HG03457 (cell line): Measurements from ENCODE around the gene SLC6A13.
"Not testable (repeated sequence)": the region's sequence is repeated elsewhere in the genome, so short reads cannot be mapped to it uniquely, and the experiment has no call there.

Experiments
- ATAC-seq: cut with Tn5 transposase; IDR thresholded peaks from one replicate; pipeline ENCODE4 v1.9.1; 2021; ENCODE audit warnings: moderate number of reproducible peaks; ENCODE audit not compliant: unreplicated experiment

Gene SLC6A13

DNA sequence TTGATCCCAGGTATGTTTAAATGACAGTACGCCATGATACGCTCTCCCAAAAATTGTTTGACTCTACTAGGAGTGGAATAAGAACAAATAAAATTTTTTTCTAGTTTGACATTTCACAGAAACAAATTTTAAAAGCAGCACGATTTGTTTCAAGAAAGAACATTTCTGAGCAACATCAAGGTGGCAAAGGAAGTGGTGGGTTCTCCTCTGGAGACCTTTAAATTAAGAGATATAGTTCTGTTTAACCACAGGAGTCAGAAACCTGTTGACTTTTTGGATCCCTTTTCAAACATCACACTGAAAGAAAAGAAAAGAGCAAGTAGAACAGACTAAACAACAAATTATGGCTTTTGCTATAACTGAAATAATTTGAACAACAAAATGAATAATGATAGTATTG lies 2.5 kb upstream of the SLC6A13 start:
- ATAC-seq: no peak

- no peak for ATAC-seq
Measured at GRCh38 chr12:264269-264668, 1.6 kb upstream of the SLC6A13 start.

DNA sequence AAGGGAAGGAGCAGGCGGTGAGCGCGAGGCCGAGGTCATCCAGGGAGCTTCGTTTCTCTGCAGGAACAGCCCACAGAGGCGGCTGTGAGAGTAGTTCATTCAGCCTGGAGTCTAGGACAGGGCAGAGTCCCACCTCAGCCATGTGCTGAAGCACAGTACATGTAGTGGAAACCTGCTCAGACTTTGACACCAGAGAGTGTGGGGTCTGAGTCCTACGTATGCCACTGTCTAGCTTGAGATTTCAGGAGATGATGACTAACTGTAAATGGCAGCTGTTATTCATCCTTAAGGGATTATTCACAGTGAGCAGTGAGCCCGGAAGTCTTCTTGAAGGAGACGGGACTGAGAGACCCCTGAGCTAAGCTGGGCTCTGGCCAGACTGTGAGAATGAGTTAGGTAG lies 938 bp upstream of the SLC6A13 start:
- no peak for ATAC-seq

DNA sequence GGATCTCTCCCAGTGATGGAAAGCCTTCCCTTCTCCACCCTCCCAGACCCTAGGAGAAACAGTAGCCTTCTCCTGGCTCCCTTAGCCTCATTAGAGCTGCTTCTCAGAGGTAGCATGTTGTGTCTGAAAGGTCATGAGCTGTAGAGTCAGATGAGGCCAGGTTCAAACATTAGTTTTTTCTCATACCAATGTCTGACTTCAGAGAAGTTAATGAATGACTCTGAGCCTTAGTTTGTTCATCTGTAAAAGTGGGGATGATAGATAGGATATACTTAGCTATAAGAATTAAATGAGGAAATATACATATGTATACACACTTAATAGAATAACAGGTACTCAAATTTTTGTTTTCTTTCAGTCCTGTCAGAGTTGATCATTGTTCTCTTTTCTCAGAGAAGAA lies 523 bp downstream of the SLC6A13 start:
- ATAC-seq: no peak

- ATAC-seq: no peak
Measured at GRCh38 chr12:257521-258321, 4.9 kb downstream of the SLC6A13 start.

DNA sequence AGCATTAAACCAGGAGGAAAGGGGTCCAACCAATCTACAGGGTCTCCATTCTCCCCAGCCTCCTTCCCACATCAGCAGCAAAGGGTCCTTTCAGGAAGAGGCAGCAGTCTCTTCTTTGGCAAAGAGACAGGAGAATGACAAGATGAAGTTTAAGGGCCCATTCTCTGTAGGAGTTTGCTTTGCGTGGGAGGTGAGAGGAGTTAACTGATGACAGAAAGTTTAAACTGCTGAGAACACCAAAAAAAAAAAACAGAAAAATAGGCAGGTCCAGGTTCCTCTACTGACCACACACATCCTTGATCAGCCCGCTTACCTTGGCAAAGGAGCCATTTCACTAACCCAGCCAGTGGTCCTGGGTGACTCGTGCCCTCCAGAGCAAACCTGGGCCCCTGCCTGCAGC lies 5.7 kb downstream of the SLC6A13 start:
- no peak for ATAC-seq

DNA sequence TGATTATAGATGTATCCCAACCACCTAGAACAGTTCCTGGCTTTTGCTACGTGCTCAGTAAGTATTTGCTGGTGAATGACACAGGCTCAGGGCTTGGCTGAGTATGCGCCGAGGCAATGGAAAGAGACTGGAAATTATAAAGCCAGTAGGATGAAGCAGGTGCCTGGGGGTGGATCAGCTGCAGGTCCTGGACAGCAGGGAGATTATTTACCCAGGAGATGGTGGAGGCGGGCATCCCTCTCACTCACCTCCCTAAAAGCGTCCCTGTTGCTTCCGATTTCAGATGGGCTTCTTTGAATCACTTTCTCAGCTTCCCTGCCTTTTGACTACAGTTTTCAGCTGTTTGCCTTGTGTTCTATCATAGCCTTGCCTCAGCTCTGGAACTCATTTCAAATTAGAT lies 6.4 kb downstream of the SLC6A13 start:
- ATAC-seq: no peak

DNA sequence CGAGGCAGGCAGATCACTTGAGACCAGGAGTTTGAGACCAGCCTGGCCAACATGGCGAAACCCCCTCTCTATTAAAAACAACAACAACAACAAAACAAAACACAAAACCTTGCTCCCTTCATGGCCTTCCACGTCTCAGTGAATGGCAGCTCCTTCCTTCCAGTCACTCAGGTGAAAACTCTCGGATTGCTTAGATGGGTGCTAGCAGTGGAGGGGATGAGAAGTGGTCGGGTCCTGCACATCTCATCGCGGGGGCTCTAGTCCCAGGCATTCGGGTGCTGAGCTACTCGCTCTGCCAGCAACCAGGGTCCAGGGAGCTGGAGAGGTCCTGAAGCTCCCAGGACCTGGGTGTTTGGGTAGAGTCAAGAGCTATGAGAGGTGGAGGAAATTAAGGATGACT lies 7.7 kb downstream of the SLC6A13 start:
- ATAC-seq: no peak

- ATAC-seq: no peak
Measured at GRCh38 chr12:254039-254438, 8.6 kb downstream of the SLC6A13 start.

DNA sequence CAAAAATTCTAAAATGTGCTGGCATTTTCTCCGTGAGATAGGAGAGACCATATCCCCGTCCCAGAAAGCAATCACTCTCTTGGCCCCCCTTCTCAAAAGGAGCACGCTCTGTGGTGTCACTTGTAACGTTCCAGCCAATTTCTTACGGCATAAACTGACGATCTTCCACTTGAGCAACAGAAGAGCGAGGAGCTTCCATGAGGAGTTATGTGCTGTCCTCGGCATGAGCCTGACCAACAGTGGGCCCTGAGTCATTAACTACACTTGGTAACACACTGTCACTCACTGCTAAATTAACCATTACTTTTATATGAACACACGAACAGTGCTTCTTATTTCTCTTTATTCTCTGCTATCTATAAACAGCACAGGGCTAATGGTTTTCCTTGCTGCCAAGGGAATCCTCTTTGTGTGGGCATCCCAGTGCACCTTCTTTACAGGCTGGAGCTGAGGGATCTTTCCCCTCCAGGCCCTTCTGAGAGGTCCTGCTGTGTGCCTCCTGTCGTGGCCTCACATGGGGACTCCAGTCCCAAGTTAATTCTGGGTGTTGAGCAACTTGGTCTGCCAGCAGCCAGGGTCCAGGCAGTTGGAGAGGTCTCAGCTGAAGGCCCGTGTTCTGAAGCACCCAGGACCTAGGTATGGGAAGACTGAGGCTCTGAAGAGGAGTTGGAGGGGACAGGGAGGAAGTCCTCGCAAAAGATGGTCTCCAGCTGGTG lies 9.4 kb downstream of the SLC6A13 start:
- ATAC-seq: no peak

GRCh38 chr12:252636-253035 lies 10.0 kb downstream of the SLC6A13 start:
- ATAC-seq: no peak

GRCh38 chr12:247271-247670 lies 15.4 kb downstream of the SLC6A13 start:
- no peak for ATAC-seq

DNA sequence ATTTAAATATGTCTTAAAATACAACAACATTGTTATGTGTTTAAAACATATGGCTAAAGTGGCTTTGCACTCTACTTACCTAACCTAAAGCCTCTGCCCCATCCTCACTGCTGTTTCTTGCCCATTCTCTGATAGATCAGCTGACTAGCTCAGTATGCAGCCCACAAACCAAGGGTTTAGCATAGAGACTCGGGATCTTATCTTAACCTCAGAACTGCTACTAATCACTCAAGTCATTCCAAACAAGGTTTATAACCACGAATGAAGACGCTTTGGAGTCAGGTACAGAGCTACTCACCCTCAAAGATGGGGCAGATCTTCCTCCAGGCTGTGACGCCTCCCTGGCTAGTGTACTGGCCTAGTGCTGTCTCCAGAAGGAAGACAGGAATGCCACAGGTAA lies 19.3 kb downstream of the SLC6A13 start:
- ATAC-seq: no peak

GRCh38 chr12:242496-242895 lies 20.1 kb downstream of the SLC6A13 start:
- ATAC-seq: no peak

- ATAC-seq: no peak
Measured at GRCh38 chr12:241266-241665, 21.4 kb downstream of the SLC6A13 start.

GRCh38 chr12:240566-240965 lies 22.1 kb downstream of the SLC6A13 start:
- ATAC-seq: no peak

DNA sequence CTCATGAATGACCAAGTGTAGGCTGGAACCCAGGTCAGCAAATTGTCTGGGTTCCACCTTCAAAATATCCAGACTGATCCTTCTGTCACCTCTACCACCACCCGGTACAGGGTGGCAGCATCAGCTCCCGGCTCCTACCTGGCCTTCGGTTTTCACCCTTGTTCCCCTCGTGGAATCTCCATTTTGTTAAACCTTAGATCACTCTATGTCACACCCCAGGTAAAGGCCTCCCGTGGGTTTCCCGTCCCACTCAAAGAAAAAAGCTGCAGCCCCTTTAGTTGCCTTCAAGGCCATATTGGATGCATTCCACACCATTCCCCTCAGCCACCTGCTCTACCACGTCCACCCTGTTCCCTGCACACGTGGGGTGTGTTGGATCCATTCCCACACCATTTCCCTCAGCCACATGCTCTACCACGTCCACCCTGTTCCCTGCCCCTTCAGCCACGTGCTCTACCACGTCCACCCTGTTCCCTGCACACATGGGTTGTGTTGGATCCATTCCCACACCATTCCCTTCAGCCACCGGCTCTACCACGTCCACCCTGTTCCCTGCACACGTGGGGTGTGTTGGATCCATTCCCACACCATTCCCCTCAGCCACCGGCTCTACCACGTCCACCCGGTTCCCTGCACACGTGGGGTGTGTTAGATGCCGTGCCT lies 23.8 kb downstream of the SLC6A13 start:
- ATAC-seq: no peak

DNA sequence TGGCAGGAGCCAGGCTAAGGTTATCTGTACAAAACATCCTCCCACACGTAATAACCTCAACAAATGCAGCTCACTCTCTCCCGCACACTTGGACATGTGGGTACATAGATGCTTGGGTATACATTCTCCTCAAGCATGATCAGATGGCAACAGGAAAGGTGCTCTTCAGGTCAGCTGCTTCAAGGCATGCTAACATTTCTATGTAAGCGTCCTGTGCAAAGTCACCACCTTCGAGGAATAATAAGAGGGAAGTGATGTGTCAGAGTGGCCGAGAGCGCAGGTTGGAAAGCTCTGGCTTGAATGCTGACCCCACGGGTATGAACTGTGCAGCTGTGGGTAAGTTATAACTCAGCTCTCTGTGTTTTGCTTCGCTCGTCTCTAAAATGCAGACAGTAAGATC lies 24.5 kb downstream of the SLC6A13 start:
- no peak for ATAC-seq

DNA sequence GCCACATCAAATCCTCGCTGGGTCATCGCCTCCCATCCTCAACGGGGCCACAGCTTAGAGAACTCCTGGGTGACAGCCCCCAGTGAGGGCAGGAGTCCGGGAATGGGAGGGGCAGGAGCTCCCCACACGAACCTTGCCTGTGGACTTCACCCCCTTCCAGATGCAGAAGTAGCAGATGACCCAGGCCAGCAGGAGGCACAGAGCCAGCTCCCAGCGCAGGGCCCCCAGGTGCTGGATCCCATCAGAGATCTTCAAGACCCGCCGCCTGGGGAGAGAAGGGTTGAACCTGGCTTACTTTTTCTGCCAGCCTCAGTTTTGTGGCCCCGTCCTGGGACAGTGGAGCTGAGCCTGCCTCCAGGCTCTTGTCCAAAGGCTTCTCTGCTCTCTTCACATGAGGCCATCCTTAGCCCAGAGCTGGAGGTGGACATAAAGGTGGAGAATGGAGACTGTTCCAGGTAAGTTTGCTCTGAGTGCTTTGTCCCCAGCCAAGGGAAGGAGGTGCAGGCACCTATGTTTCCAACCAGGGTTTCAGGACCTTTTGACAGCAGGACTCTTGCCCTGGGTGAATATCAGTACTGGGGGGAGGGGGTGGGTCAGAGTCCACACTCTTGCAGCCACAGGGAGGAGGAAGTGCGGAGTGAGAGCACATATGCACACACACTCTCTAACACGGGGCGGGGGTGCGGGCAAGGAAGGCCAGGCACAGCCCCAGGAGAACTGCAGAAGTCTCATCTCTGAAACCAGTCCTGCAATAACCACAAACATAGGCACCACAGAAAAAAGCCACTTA lies 25.4 kb downstream of the SLC6A13 start:
- no peak for ATAC-seq

- ATAC-seq: no peak
Measured at GRCh38 chr12:236445-236844, 26.2 kb downstream of the SLC6A13 start.

DNA sequence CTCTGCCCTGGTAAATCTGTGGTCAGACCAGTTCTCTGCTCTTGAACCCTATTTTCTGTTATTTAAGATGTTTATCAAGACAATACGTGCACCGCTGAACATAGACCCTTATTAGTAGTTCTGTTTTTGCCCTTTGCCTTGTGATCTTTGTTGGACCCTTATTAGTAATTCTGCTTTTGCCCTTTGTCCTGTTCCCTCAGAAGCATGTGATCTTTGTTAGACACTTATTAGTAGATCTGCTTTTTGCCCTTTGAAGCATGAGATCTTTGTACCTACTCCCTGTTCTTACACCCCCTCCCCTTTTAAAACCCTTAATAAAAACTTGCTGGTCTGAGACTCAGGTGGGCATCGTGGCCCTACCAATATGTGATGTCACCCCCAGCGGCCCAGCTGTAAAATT lies 26.7 kb downstream of the SLC6A13 start:
- not testable (repeated sequence) for ATAC-seq
